Measurements from ENCODE around the gene VIM.

GRCh38 chr10:17237149-17237527 lies 9.1 kb downstream of the VIM start:
- TF ChIP-seq, protein P1, sequence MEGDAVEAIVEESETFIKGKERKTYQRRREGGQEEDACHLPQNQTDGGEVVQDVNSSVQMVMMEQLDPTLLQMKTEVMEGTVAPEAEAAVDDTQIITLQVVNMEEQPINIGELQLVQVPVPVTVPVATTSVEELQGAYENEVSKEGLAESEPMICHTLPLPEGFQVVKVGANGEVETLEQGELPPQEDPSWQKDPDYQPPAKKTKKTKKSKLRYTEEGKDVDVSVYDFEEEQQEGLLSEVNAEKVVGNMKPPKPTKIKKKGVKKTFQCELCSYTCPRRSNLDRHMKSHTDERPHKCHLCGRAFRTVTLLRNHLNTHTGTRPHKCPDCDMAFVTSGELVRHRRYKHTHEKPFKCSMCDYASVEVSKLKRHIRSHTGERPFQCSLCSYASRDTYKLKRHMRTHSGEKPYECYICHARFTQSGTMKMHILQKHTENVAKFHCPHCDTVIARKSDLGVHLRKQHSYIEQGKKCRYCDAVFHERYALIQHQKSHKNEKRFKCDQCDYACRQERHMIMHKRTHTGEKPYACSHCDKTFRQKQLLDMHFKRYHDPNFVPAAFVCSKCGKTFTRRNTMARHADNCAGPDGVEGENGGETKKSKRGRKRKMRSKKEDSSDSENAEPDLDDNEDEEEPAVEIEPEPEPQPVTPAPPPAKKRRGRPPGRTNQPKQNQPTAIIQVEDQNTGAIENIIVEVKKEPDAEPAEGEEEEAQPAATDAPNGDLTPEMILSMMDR (IDR thresholded peaks at IDR 0.05): no peak
- no peak for TF ChIP-seq POLR2A (IDR thresholded peaks at IDR 0.05)
